ENCODE measurements around the gene SYT11.
A peak's percentile ranks its signal among the peaks of the same experiment; 100 is the strongest.
"Not testable (repeated sequence)": the region's sequence is repeated elsewhere in the genome, so short reads cannot be mapped to it uniquely, and the experiment has no call there.

Gene SYT11

GRCh38 chr1:155893389-155894142 is 34.2 kb downstream of the SYT11 start:
- peak; percentile 81 for ATAC-seq (ENCODE audit: low read depth)
- peak overlapping the region; percentile 98 for H3K27ac ChIP-seq (ENCODE audit: poor library complexity, severe bottlenecking)
- no peaks in the 10 kb centered on the region for H3K27me3 ChIP-seq (ENCODE audit: insufficient read depth, poor library complexity, severe bottlenecking)
- H3K36me3 ChIP-seq (ENCODE audit: low read depth): peaks cover 18% of the 10 kb centered on the region
- H3K9me3 ChIP-seq (ENCODE audit: severe bottlenecking): no peaks in the 10 kb centered on the region
- peaks cover 21% of the 10 kb centered on the region for H3K4me1 ChIP-seq (ENCODE audit: insufficient read depth, poor library complexity, severe bottlenecking)
- no peak for DNase-seq (ENCODE audit: low spot score)
- TF ChIP-seq CTCF (IDR thresholded peaks at IDR 0.05; ENCODE audit: poor library complexity, severe bottlenecking): no peak
- H3K4me3 ChIP-seq (ENCODE audit: severe bottlenecking): no peak overlapping the region

GRCh38 chr1:155895617-155896016 is 36.2 kb downstream of the SYT11 start:
- not testable (repeated sequence) for ATAC-seq (ENCODE audit: low read depth); DNase-seq (ENCODE audit: low spot score); H3K4me3 ChIP-seq (ENCODE audit: severe bottlenecking); H3K27me3 ChIP-seq (ENCODE audit: insufficient read depth, poor library complexity, severe bottlenecking); H3K9me3 ChIP-seq (ENCODE audit: severe bottlenecking)
- H3K4me1 ChIP-seq (ENCODE audit: insufficient read depth, poor library complexity, severe bottlenecking): peaks cover 21% of the 10 kb centered on the region
- H3K36me3 ChIP-seq (ENCODE audit: low read depth): peaks cover 38% of the 10 kb centered on the region
- H3K27ac ChIP-seq (ENCODE audit: poor library complexity, severe bottlenecking): peak overlapping the region; percentile 98

GRCh38 chr1:155896476-155896875 is 37.1 kb downstream of the SYT11 start:
- H3K27me3 ChIP-seq (ENCODE audit: insufficient read depth, poor library complexity, severe bottlenecking); H3K9me3 ChIP-seq (ENCODE audit: severe bottlenecking); H3K27ac ChIP-seq (ENCODE audit: poor library complexity, severe bottlenecking); DNase-seq (ENCODE audit: low spot score); ATAC-seq (ENCODE audit: low read depth); H3K4me3 ChIP-seq (ENCODE audit: severe bottlenecking): not testable (repeated sequence)
- peaks cover 47% of the 10 kb centered on the region for H3K36me3 ChIP-seq (ENCODE audit: low read depth)
- peaks cover 21% of the 10 kb centered on the region for H3K4me1 ChIP-seq (ENCODE audit: insufficient read depth, poor library complexity, severe bottlenecking)

DNA sequence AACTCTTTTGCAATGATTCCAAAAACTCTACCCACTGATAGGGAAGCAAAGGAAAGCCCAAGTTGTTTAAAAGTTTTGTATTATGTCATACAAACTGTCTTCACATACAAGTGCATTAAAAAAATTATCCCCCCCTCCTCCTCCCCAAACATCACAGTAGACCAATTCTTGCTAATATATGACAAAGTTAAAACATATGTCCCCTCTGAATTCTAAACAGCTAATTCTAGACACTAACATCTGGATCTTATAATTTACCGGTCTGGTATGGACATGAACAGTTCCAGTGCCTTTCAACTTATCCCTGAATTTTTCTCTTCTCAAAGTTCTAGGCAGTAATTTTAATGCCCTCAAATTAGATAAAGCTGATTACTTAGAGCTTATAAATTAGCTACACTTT is 38.4 kb downstream of the SYT11 start:
- Histone ChIP-seq H3K27ac (ENCODE audit: poor library complexity, severe bottlenecking) (no peak overlapping the region), H3K4me1 (ENCODE audit: insufficient read depth, poor library complexity, severe bottlenecking) (peaks cover 15% of the 10 kb centered on the region), H3K9me3 (ENCODE audit: severe bottlenecking) (no peaks in the 10 kb centered on the region), H3K4me3 (ENCODE audit: severe bottlenecking) (no peak overlapping the region), H3K36me3 (ENCODE audit: low read depth) (peaks cover 59% of the 10 kb centered on the region), H3K27me3 (ENCODE audit: insufficient read depth, poor library complexity, severe bottlenecking) (no peaks in the 10 kb centered on the region)
- DNase-seq (ENCODE audit: low spot score): no peak
- no peak for TF ChIP-seq CTCF (IDR thresholded peaks at IDR 0.05; ENCODE audit: poor library complexity, severe bottlenecking)
- no peak for ATAC-seq (ENCODE audit: low read depth)

DNA sequence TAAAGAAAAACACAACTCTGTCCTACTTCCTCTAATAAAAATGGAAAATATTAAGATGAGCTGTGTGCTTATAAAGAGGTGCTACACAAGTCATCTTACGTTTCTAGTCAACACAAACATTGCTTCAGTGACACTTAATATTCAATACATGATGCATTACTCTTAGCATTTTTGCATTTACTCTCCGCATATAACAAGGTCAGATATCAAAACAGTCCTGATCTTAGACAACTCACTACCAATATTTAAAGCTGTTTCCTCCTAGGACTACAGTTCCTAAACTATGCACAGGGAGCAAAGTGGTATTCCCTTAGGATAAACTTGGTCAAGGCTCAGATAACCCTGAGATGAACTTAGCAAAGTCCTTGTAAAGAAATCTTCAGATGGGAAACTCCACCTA is 39.5 kb downstream of the SYT11 start:
- Histone ChIP-seq H3K27me3 (ENCODE audit: insufficient read depth, poor library complexity, severe bottlenecking) (no peaks in the 10 kb centered on the region), H3K4me1 (ENCODE audit: insufficient read depth, poor library complexity, severe bottlenecking) (peaks cover 4% of the 10 kb centered on the region), H3K9me3 (ENCODE audit: severe bottlenecking) (no peaks in the 10 kb centered on the region), H3K4me3 (ENCODE audit: severe bottlenecking) (no peak overlapping the region), H3K36me3 (ENCODE audit: low read depth) (peaks cover 71% of the 10 kb centered on the region), H3K27ac (ENCODE audit: poor library complexity, severe bottlenecking) (no peak overlapping the region)
- DNase-seq (ENCODE audit: low spot score) (no peak), ATAC-seq (ENCODE audit: low read depth) (no peak)
- TF ChIP-seq CTCF (IDR thresholded peaks at IDR 0.05; ENCODE audit: poor library complexity, severe bottlenecking): no peak

- no peak for ATAC-seq (ENCODE audit: low read depth)
- DNase-seq (ENCODE audit: low spot score): no peak
- Histone ChIP-seq H3K27ac (ENCODE audit: poor library complexity, severe bottlenecking) (no peak overlapping the region), H3K9me3 (ENCODE audit: severe bottlenecking) (no peaks in the 10 kb centered on the region), H3K27me3 (ENCODE audit: insufficient read depth, poor library complexity, severe bottlenecking) (no peaks in the 10 kb centered on the region), H3K4me3 (ENCODE audit: severe bottlenecking) (no peak overlapping the region), H3K36me3 (ENCODE audit: low read depth) (peaks cover 79% of the 10 kb centered on the region), H3K4me1 (ENCODE audit: insufficient read depth, poor library complexity, severe bottlenecking) (no peaks in the 10 kb centered on the region)
- TF ChIP-seq CTCF (IDR thresholded peaks at IDR 0.05; ENCODE audit: poor library complexity, severe bottlenecking): no peak
Observed at GRCh38 chr1:155899683-155900082, 40.3 kb downstream of the SYT11 start.
